A549 (cell line): ENCODE measurements around the gene STRBP. TPM values are rescaled to one million over a fixed set of nuclear protein-coding genes. Genes with fewer than 3 reads are reported as not detected.

Experiments
- ATAC-seq, 2 experiments: fragments of 200-7000 bp in 1 of 2; fragments of >200 bp in 1 of 2; cut with Nextera tagmentation in 1 of 2; cut with Tn5 transposase in 1 of 2; 3 replicates each; pipeline versions ENCODE4 v1.8.0 to v1.9.1; 2018 to 2020; ENCODE audit warnings: mild to moderate bottlenecking in 1 of 2, moderate library complexity in 1 of 2
- CTCF ChIA-PET: fragments of 300-600 bp; sonication (Branson Sonifier 250); formaldehyde crosslinking; extraction: SDS; loops from one replicate; lab custom pipeline; 2021; ENCODE audit warnings: antibody characterized with exemption, inconsistent platforms; lab: Yijun Ruan, JAX
- POLR2A ChIA-PET: fragments of 350-600 bp; formaldehyde crosslinking; extraction: SDS; loops from one replicate; lab custom pipeline; 2021; ENCODE audit warnings: antibody characterized with exemption, inconsistent platforms; lab: Yijun Ruan, JAX
- DNase-seq, 2 experiments: peaks; one replicate each; pipeline versions ENCODE4 v3.0.0 to v3.0.0-alpha.2; 2011 to 2016; ENCODE audit warnings: low read depth in 1 of 2, low spot score in 1 of 2
- FAIRE-seq: peaks from 2 replicates; lab custom pipeline; 2011; peaks lifted over from hg19 to GRCh38; lab: Jason Lieb, UNC
- H3K27ac ChIP-seq, 2 experiments: fragments of >200 bp; sonication (Bioruptor Twin); formaldehyde crosslinking; 3 replicates each; pipeline ENCODE4 v1.5.1; 2016 to 2017
- H3K4me1 ChIP-seq: fragments of >200 bp; sonication (Bioruptor Twin); formaldehyde crosslinking; 3 replicates; pipeline ENCODE4 v1.6.1; 2016
- H3K4me2 ChIP-seq: fragments of >200 bp; sonication (Bioruptor Twin); formaldehyde crosslinking; 3 replicates; pipeline ENCODE4 v1.6.1; 2016
- H3K4me3 ChIP-seq: fragments of >200 bp; sonication (Bioruptor Twin); formaldehyde crosslinking; 3 replicates; pipeline ENCODE4 v1.5.1; 2016
- H3K9me3 ChIP-seq: fragments of >200 bp; sonication (Bioruptor Twin); formaldehyde crosslinking; 3 replicates; pipeline ENCODE4 v1.6.1; 2016
- CBX8 ChIP-seq: fragments of 200-600 bp; sonication (generic); IDR thresholded peaks from 2 replicates; pipeline ENCODE4 v1.6.1; 2016
- CEBPB ChIP-seq, 2 experiments: fragments of >200 bp in 1 of 2; sonication (Bioruptor Twin) in 1 of 2; formaldehyde crosslinking in 1 of 2; IDR thresholded peaks; 2 replicates each; pipeline ENCODE4 v1.6.1; 2012 to 2016
- CHD4 ChIP-seq: fragments of 200-600 bp; sonication (generic); IDR thresholded peaks from 2 replicates; pipeline ENCODE4 v1.6.1; 2016; ENCODE audit warnings: antibody characterized with exemption, mild to moderate bottlenecking, borderline replicate concordance
- HMGXB4 ChIP-seq: fragments of 250-450 bp; sonication (Bioruptor Pico); IDR thresholded peaks from 2 replicates; pipeline ENCODE4 v1.5.0; 2021; ENCODE audit warnings: mild to moderate bottlenecking, moderate library complexity, borderline replicate concordance
- HOXB5 ChIP-seq: fragments of 250-450 bp; sonication (Bioruptor Pico); IDR thresholded peaks from 2 replicates; pipeline ENCODE4 v1.5.0; 2020; ENCODE audit warnings: mild to moderate bottlenecking, moderate library complexity
- JUNB ChIP-seq: fragments of >200 bp; sonication (Bioruptor Twin); formaldehyde crosslinking; IDR thresholded peaks from 2 replicates; pipeline ENCODE4 v1.6.1; 2016
- KDM1A ChIP-seq: fragments of 200-600 bp; sonication (generic); IDR thresholded peaks from 2 replicates; pipeline ENCODE4 v1.6.1; 2016; ENCODE audit warnings: low read depth, mild to moderate bottlenecking
- NPAS2 ChIP-seq: fragments of 250-450 bp; sonication (Bioruptor Pico); IDR thresholded peaks from 2 replicates; pipeline ENCODE4 v1.8.0; 2022; ENCODE audit warnings: mild to moderate bottlenecking, moderate library complexity, borderline replicate concordance
- PBX3 ChIP-seq: IDR thresholded peaks from 2 replicates; pipeline ENCODE4 v1.6.1; 2012
- REST ChIP-seq: fragments of 200-600 bp; sonication (generic); IDR thresholded peaks from 2 replicates; pipeline ENCODE4 v1.6.1; 2016; ENCODE audit warnings: antibody characterized with exemption, mild to moderate bottlenecking, moderate library complexity
- TFCP2L1 ChIP-seq: fragments of 250-450 bp; sonication (Bioruptor Pico); IDR thresholded peaks from 2 replicates; pipeline ENCODE4 v1.5.0; 2021; ENCODE audit warnings: mild to moderate bottlenecking
- ZFP36 ChIP-seq: fragments of 450-650 bp; IDR thresholded peaks from 2 replicates; pipeline ENCODE4 v1.6.1; 2014; ENCODE audit warnings: borderline replicate concordance; ENCODE audit not compliant: partially characterized antibody
- WGBS: methylation state at CpG from one replicate; pipeline ENCODE4 v1.1.6; 2017; ENCODE audit errors: missing lambda C conversion rate; 5-methylcytosine and 5-hydroxymethylcytosine counted together
- polyA plus RNA-seq, 4 experiments: library from polyadenylated mRNA; depleted of rRNA in 3 of 4; stranded (reverse); fragments of >200 nt; fragmentation: RNase III in 1 of 4; extraction: RNeasy Plus Mini Kit Qiagen cat#74134 plus additional on column Dnase treatment in 1 of 4; gene quantifications; 2 replicates in 3 of 4; 3 replicates in 1 of 4; pipeline ENCODE4 v1.2.3, GENCODE V29; 2011 to 2017
- TF ChIP-seq, protein P1 (sequence below): fragments of >200 bp; sonication (Bioruptor Twin); formaldehyde crosslinking; IDR thresholded peaks from 3 replicates; pipeline ENCODE4 v1.6.1; 2016
- TF ChIP-seq, protein P2 (sequence below): fragments of 150-350 bp; IDR thresholded peaks from 2 replicates; pipeline ENCODE4 v1.6.1; 2014; ENCODE audit warnings: low read depth, mild to moderate bottlenecking, low read length

The STRBP gene
- polyA plus RNA-seq, 2 of the 4 experiments (the other 2 are of a cell fraction): 20.4 to 34.0 TPM

DNA sequence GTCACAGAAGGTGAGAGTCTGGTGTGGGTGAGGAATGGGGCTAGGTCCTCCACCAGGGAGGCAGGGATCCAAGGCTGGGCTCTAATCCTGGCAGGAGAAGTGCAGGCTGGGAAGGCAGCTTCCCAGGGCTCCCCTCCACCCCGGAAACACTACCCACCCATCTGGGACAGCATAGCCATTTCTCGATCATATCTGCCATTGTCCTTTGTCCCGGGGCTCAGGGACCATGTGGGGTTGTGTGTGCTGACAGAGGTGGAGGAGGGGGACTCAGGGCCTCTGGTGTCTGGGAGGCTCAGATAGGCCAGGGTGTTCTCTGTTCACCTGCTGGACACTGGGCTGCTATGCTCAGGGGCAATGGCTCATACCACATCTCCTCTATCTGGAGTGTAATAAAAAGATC, 32.2 kb upstream of the STRBP start:
- no peak overlapping the region for H3K4me3 ChIP-seq
- ChIA-PET CTCF (no interaction called here), POLR2A (no interaction called here)
- no peak overlapping the region for H3K27ac ChIP-seq
- ATAC-seq: no peak; a peak in 1 of 6 replicates
- 0 out of 3 replicates have a peak, but pooled peaks cover 4% of the 10 kb centered on the region for H3K4me1 ChIP-seq
- no peak for FAIRE-seq
- no peak for TF ChIP-seq NPAS2 (CRISPR knock-in tag)
- TF ChIP-seq, all 56 proteins: peak for 0
- no peak for DNase-seq
- Histone ChIP-seq H3K4me2 (no peak overlapping the region), H3K9me3 (no peaks in the 10 kb centered on the region)
- 29% methylated on average over 3 of the region's 3 CpGs for WGBS

DNA sequence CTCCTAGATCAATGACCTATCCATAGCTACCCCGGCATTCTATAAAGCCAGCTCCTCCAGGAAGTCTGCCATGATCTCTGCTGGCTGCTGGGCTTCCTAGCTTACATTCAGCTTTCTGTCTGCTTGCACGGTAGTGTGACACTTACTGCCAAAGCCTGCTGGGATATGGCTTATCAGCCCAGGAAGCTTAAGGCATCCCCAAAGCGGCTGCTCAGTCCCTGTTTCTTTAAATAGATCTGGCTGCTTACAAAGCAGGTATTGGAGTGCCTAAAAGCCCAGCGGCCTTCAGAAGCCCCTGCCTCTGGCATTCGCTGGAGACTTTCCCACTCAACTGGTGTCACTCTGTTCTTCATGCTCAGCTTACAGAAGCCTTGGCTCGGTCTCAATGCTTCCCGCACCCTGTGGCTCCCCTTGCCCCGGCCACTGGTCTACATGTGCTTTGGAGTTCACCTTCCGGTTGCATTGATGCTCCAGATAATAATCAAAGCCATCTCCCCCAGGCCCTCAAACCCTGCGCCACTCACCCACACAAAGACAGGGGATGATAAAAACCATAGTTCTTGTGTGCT, 31.3 kb upstream of the STRBP start:
- Histone ChIP-seq H3K9me3 (no peaks in the 10 kb centered on the region), H3K4me1 (0 out of 3 replicates have a peak, but pooled peaks cover under 1% of the 10 kb centered on the region), H3K4me3 (no peak overlapping the region), H3K27ac (no peak overlapping the region), H3K4me2 (no peak overlapping the region)
- FAIRE-seq: no peak
- DNase-seq: no peak
- WGBS: 72% methylated on average over 10 of the region's 10 CpGs
- ChIA-PET POLR2A (no interaction called here), CTCF (no interaction called here)
- TF ChIP-seq KDM1A (no peak), HMGXB4 (CRISPR knock-in tag) (no peak), ZFP36 (peak; percentile 32)
- TF ChIP-seq, protein P1, sequence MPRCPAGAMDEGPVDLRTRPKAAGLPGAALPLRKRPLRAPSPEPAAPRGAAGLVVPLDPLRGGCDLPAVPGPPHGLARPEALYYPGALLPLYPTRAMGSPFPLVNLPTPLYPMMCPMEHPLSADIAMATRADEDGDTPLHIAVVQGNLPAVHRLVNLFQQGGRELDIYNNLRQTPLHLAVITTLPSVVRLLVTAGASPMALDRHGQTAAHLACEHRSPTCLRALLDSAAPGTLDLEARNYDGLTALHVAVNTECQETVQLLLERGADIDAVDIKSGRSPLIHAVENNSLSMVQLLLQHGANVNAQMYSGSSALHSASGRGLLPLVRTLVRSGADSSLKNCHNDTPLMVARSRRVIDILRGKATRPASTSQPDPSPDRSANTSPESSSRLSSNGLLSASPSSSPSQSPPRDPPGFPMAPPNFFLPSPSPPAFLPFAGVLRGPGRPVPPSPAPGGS: no peak
- no peak for ATAC-seq

- FAIRE-seq: no peak
- no peak for ATAC-seq
- ChIA-PET POLR2A (no interaction called here), CTCF (interaction anchor here (1.3 to 2.0 kb wide), 2 partner anchors 9 to 11 kb away, joined by 3 to 9 read pairs; no protein-coding TSS in a partner anchor)
- Histone ChIP-seq H3K4me2 (no peak overlapping the region), H3K9me3 (no peaks in the 10 kb centered on the region), H3K27ac (no peak overlapping the region), H3K4me1 (no peaks in the 10 kb centered on the region), H3K4me3 (no peak overlapping the region)
- TF ChIP-seq ZFP36 (peak; percentile 27), CBX8 (no peak), CEBPB (IDR thresholded peaks at IDR 0.05) (no peak), JUNB (no peak), PBX3 (no peak), CHD4 (no peak)
- TF ChIP-seq, protein P2, sequence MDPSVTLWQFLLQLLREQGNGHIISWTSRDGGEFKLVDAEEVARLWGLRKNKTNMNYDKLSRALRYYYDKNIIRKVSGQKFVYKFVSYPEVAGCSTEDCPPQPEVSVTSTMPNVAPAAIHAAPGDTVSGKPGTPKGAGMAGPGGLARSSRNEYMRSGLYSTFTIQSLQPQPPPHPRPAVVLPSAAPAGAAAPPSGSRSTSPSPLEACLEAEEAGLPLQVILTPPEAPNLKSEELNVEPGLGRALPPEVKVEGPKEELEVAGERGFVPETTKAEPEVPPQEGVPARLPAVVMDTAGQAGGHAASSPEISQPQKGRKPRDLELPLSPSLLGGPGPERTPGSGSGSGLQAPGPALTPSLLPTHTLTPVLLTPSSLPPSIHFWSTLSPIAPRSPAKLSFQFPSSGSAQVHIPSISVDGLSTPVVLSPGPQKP: no peak
- no peak for DNase-seq
These were observed 27.8 kb upstream of the STRBP start for GRCh38 chr9:123296174-123296573.

DNA sequence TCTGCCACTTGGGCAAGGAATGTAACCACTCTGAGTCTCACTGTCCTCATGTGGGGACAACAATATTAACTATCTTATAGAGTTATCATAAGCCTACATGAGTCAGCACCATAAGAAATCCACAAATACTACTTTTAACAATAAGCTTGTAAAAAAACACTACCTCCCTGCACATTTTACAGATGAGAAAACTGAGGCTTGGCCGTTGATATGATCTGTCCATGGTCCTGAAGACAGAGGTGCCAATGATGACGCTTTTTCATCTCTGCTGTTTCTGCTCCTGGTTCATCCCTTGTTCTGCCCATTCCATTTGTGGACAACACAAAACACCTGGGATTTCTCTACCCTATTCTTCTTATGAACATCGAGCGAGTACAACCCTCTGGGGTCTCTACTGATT, 23.4 kb upstream of the STRBP start:
- FAIRE-seq: no peak
- ChIA-PET POLR2A (no interaction called here), CTCF (interaction anchor here (0.8 to 1.8 kb wide), 2 partner anchors 13 to 58 kb away, joined by 3 to 6 read pairs; no protein-coding TSS in a partner anchor)
- no peak overlapping the region for H3K27ac ChIP-seq
- H3K4me2 ChIP-seq: no peak overlapping the region
- H3K9me3 ChIP-seq: no peaks in the 10 kb centered on the region
- TF ChIP-seq REST: peak; percentile 81
- TF ChIP-seq HOXB5: no peak
- no peak for TF ChIP-seq TFCP2L1 (CRISPR knock-in tag)
- no peak for DNase-seq
- no peak overlapping the region for H3K4me3 ChIP-seq
- H3K4me1 ChIP-seq: no peaks in the 10 kb centered on the region
- WGBS: 65% methylated on average over 4 of the region's 4 CpGs
- no peak for ATAC-seq
